Measurements from ENCODE around the gene ZNF518B.
A peak's percentile ranks its signal among the peaks of the same experiment; 100 is the strongest.

Gene ZNF518B

GRCh38 chr4:10457255-10457801, at the start of gene ZNF518B:
Gene ZNF518B, minus strand, starts transcription at chr4:10457426. Its CDS starts 11,098 bp downstream, at chr4:10446328.
- DNase-seq (ENCODE audit: low read depth in 2 of 2) = peak; percentile 45 to 66

GRCh38 chr4:10506077-10506476, 48.9 kb upstream of the ZNF518B start:
- DNase-seq (ENCODE audit: low read depth in 2 of 2) = no peak

GRCh38 chr4:10504570-10505179, 47.4 kb upstream of the ZNF518B start:
- no peak for DNase-seq (ENCODE audit: low read depth in 2 of 2)

GRCh38 chr4:10502717-10503116, 45.5 kb upstream of the ZNF518B start:
- no peak for DNase-seq (ENCODE audit: low read depth in 2 of 2)

GRCh38 chr4:10500776-10501175, 43.5 kb upstream of the ZNF518B start:
- DNase-seq (ENCODE audit: low read depth in 2 of 2) = no peak

- no peak for DNase-seq (ENCODE audit: low read depth in 2 of 2)
Measured at GRCh38 chr4:10496200-10496599, 39.0 kb upstream of the ZNF518B start.

- no peak for DNase-seq (ENCODE audit: low read depth in 2 of 2)
Measured at GRCh38 chr4:10495651-10496050, 38.4 kb upstream of the ZNF518B start.

- no peak for DNase-seq (ENCODE audit: low read depth in 2 of 2)
Measured at GRCh38 chr4:10492464-10492863, 35.2 kb upstream of the ZNF518B start.

GRCh38 chr4:10491401-10491800, 34.2 kb upstream of the ZNF518B start:
- DNase-seq (ENCODE audit: low read depth in 2 of 2) = no peak

GRCh38 chr4:10490996-10491395, 33.8 kb upstream of the ZNF518B start:
- DNase-seq (ENCODE audit: low read depth in 2 of 2) = no peak

- no peak for DNase-seq (ENCODE audit: low read depth in 2 of 2)
Measured at GRCh38 chr4:10482913-10483312, 25.7 kb upstream of the ZNF518B start.

- no peak for DNase-seq (ENCODE audit: low read depth in 2 of 2)
Measured at GRCh38 chr4:10480616-10481015, 23.4 kb upstream of the ZNF518B start.

- no peak for DNase-seq (ENCODE audit: low read depth in 2 of 2)
Measured at GRCh38 chr4:10478621-10479020, 21.4 kb upstream of the ZNF518B start.

GRCh38 chr4:10470505-10470904, 13.3 kb upstream of the ZNF518B start:
- no peak for DNase-seq (ENCODE audit: low read depth in 2 of 2)

- DNase-seq (ENCODE audit: low read depth in 2 of 2) = no peak
Measured at GRCh38 chr4:10466161-10466560, 8.9 kb upstream of the ZNF518B start.

- DNase-seq (ENCODE audit: low read depth in 2 of 2) = no peak
Measured at GRCh38 chr4:10462876-10463275, 5.7 kb upstream of the ZNF518B start.

GRCh38 chr4:10461850-10462400, 4.7 kb upstream of the ZNF518B start:
- no peak for DNase-seq (ENCODE audit: low read depth in 2 of 2)

GRCh38 chr4:10461091-10461849, 4.0 kb upstream of the ZNF518B start:
- DNase-seq (ENCODE audit: low read depth in 2 of 2) = peak; percentile 45 to 51

- DNase-seq (ENCODE audit: low read depth in 2 of 2) = no peak
Measured at GRCh38 chr4:10460313-10461047, 3.3 kb upstream of the ZNF518B start.

- DNase-seq (ENCODE audit: low read depth in 2 of 2) = no peak
Measured at GRCh38 chr4:10459305-10459704, 2.1 kb upstream of the ZNF518B start.

GRCh38 chr4:10458177-10458576, 951 bp upstream of the ZNF518B start:
- no peak for DNase-seq (ENCODE audit: low read depth in 2 of 2)

GRCh38 chr4:10456595-10457254, 501 bp downstream of the ZNF518B start:
- peak in 1 of 2 donors; percentile 29 for DNase-seq (ENCODE audit: low read depth in 2 of 2)

All from stimulated activated CD8-positive, alpha-beta memory T cell treated with anti-CD3 and anti-CD28 coated beads, Interleukin-7, amount 100 ng/mL, for 1 hour (primary cell).